HG02981 (cell line): ENCODE measurements around the gene CFAP77.

Source experiments
- ATAC-seq: cut with Tn5 transposase; IDR thresholded peaks from one replicate; pipeline ENCODE4 v1.9.1; 2021; ENCODE audit warnings: mild to moderate bottlenecking, moderate library complexity; ENCODE audit not compliant: unreplicated experiment

Gene CFAP77

DNA sequence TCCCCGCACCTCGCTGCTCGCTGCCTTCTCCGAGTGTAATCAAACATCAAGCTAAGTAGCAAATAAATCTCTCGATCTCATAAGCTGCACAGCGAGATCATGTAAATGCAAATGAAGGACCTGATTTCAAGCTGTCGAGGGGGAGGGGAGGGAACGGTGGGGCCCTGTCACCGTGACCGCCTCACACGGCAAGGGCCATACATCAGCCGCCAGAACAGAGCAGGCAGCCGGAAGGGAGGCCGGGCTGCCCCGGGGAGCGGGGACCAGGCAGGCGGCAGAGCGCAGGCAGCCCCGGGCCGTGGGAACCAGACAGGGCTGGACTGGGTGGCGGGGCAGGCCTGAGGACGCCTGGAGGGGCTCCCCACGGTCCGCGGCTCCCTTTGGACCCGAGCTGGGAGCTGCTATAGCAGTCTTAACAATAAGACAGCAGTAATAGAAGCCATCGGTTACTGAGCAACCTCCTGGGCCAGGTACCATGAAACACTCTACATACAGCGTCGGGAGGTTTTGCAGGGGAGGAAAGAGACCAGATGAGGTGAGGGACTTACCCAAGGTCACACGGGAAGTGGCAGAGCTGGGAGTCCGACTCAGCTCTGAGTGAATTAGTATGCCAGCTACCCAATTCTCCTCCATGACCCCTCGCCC is 76.8 kb downstream of the CFAP77 start:
- ATAC-seq: no peak

DNA sequence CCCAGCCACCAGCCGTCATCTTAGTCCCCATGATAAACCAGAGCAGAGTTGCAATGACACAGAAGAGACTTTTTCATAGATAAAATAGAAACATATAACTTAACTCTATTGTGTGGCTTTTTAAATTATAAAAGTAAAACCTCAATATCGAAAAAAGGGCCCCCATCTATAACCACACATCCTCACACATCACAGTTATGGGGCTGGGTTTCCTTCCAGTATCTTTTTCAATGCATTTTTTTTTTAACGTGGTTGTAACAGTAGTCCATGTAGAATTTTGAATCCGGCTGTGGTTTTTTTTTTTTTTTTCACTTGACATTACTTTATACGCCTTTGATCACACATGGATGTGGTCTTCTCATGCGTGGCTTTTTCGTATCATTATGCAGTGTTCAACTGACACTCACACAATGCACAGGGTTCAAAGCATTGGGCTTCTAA is 77.4 kb downstream of the CFAP77 start:
- no peak for ATAC-seq

- ATAC-seq: no peak
These were observed 78.0 kb downstream of the CFAP77 start for GRCh38 chr9:132487980-132488535.

DNA sequence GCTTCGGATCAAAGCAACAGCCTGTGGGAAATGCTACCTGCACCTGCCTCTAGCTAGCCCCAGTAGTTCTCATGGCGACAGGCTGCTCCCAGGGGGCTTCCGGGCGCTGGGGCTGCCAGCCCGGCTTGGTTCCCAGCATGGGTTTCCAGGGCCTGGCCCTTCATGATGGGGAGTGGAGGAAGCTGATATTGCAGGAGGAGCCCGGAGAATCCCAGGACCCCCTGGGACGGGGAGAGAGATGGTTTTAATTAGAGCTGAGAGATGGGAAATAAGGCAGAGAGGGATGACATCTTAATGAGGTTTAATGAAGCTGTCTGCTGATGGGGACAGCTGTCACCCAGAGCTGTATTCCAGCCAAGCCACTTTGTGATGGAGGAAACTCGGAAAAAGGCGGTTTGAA is 78.6 kb downstream of the CFAP77 start:
- no peak for ATAC-seq

DNA sequence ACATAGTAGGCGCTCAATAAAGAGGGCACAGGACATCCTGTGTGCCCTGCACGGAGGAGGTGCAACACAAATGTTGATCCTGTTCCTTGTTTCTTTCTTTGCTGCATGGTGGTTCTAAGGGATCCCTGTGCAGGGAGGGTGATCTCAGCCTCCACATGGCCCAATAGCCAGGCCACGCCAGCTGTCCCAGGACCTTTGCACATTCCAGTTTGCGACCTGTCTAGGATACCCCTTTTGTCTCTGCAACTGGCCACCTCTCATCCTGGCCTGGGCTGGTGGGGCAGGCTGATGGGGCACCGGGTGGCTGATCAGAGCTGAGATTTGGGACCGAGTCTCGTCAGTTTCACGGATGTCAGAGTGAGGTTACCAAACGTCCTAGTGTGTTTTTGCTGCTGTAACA is 79.5 kb downstream of the CFAP77 start:
- no peak for ATAC-seq

- no peak for ATAC-seq
These were observed 84.8 kb downstream of the CFAP77 start for GRCh38 chr9:132494857-132495256.

- no peak for ATAC-seq
These were observed 87.7 kb downstream of the CFAP77 start for GRCh38 chr9:132497731-132498130.

DNA sequence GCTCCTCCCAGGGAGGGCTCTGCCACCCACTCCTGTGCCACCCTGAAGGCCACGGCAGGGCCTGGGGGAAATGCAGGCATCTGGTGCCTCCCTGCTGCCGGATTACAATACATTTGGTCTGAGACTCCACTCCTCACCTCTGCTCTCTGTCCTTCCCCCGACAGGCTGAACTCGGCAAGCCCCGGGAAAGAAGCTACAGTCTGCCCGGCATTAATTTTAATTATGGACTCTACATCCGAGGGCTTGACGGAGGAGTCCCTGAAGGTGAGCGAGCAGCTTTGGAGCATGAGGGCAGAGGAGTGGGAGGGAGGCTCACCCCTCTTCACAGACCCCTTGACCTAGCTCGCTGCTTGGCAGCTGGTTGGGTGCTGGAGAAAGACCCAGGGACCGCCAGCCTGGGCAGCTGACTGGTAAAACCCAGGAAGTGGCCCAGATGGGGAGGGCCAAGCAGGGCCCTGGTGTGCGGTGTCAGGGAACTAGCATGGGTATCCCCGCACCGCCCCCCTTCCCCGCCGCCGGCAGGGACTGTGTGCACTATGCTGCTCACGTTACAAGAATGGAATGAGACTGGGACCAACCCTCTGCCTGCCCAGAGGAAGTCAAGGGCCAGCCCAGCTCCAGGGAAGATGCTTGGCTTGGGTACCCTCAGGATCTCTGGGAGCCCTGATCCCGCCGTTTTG is 88.7 kb downstream of the CFAP77 start:
- no peak for ATAC-seq

DNA sequence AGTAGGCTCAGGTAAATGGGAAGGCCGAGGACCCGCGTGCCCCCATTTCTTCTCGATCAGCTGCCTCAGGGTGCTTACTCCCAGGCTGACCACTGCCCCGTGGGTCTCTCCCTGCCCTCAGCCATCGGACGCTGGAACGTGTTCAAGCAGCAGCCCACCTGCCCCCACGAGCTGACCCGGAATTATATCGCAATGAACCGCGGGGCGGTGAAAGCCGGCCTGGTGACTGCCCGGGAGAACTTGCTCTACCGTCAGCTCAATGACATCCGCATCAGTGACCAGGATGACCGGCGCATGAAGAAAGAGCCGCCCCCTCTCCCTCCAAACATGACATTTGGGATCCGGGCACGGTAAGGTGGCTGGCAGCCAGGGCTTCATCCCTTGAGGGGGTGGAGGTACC is 89.2 kb downstream of the CFAP77 start:
- no peak for ATAC-seq

DNA sequence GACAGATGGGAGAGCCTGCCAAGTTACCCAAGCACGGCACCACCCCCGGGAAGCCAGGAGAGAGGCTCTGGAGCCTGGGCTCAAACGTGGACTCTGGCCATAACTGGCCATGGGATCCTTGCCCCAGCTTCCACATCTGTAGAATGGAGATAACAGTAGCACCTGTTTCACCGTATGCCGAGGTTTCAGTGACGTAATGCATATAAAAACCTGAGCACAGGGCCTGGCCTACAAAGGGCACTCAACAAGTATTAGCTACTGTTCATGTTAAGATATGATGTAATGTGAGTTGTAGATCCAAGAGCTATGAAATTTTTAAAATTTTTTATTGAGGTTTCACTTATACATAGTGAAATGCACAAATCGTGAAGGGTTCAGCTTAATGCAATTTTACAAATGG is 90.2 kb downstream of the CFAP77 start:
- no peak for ATAC-seq

DNA sequence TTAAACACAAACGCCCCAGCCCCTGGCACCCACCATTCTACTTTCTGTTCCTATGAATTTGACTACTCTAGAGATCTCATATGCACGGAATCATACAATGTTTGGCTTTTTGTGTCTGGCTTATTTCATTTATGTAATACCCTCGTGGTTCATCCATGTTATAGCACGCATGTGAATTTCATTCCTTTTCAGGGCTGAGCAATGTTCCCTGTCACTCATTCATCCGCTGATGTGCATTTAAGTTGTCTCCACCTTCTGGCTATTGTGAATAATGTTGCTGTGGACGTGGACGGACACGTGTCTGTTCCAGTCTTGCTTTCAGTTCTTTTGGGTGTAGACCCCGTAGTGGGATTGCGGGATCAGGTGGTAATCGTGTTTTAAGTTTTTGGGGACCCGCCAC is 92.5 kb downstream of the CFAP77 start:
- no peak for ATAC-seq

- ATAC-seq: no peak
These were observed 93.1 kb downstream of the CFAP77 start for GRCh38 chr9:132503116-132503515.

- ATAC-seq: no peak
These were observed 94.5 kb downstream of the CFAP77 start for GRCh38 chr9:132504488-132504887.

DNA sequence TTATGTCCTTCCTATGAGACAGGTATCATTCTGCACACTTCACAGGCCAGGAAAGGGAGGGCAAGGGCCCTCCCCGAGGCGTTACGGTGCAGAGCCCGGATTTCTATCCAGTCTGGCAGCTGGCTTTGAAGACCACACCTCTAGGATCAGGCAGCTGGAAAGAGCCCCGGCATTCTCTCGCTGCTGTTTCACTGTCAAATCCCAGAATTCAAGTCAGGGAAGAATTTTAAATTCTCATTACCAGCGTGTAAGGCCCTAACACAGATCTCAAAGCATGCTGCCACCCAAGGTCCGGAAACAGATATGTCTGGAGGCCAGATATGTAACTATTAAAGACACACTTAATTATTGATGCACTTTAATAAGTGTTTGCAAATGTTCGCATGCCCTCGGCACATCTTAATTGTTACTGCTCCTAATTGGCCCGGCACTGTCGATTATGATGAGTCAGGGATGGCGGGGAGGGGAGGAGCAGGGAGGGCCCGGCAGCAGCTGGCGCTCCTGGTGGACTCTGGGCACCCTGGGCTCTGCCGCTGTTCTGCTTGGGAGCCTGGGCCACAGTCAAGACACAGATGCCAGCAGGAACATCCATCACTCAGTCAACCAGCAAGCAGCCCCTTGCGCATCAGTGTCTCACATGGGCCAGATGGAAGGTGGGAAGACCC is 96.1 kb downstream of the CFAP77 start:
- ATAC-seq: no peak

GRCh38 chr9:132506977-132507669 is 97.1 kb downstream of the CFAP77 start:
- no peak for ATAC-seq

GRCh38 chr9:132507670-132508469 is 97.9 kb downstream of the CFAP77 start:
- no peak for ATAC-seq

- no peak for ATAC-seq
These were observed 100.2 kb downstream of the CFAP77 start for GRCh38 chr9:132509928-132510874.

DNA sequence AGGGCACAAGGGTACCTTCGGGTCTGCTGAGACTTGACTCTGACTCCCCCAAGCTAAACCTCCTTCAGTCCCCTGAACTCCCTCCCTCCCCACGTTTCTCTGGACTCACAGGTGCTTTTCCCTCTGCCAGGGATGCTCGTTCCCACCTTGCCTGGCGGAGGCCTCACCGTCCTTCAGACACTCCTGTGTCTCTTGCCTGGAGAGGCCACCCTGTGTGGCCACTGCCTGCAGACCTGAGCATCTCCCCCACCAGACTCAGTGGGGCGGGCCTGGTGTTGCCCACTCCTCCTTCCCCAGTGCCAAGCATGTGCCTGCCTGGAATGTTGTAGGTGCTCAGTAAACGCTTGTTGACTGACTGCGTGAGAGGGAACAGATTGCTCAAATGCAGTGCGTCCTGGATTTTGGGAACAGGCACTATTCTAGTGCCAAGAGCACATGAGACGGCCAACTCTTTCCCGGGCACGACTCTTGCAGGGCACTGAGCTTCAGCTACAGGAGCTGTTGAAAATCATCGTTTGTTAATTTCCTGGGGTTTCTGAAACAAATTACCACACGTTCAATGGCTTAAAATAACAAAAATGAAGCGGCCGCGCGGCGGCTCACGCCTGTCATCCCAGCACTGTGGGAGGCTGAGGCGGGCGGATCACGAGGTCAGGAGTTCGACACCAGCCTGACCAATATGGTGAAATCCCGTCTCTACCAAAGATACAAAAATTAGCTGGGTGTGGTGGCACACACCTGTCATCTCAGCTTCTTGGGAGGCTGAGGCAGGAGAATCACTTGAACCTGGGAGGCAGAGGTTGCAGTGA is 101.4 kb downstream of the CFAP77 start:
- no peak for ATAC-seq

DNA sequence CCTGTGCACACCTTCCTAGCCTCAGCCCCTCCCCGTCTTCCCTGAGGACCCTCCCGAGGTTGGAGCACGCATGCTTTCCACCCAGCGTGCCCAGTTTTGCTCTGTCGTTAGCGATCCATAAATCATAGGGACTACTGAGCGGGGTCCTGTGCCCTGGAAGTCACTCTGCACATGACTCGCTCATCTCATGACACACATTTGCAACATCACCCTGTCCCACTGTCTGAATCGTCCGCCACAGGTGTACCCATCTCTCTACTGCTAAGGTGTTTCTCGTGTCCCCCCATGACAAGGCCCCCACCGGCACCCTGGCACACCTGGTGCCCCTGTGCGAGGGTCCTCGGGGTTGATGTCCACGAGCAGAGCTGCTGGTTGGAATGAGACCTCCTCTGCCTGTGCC is 103.4 kb downstream of the CFAP77 start:
- no peak for ATAC-seq
